Cardiac muscle cell (in vitro differentiated cells and primary cell): ENCODE data around the gene IFNAR1. TPM values are rescaled to one million over a fixed set of nuclear protein-coding genes. Genes with fewer than 3 reads are reported as not detected.
A peak's percentile ranks its signal among the peaks of the same experiment; 100 is the strongest.

Source experiments
- DNase-seq, 2 donors: peaks; one replicate each; pipeline versions ENCODE4 v3.0.0 to v3.0.0-alpha.2; 2010 to 2017; ENCODE audit warnings: low read depth in 1 of 2, low spot score in 1 of 2
- H3K27ac ChIP-seq: fragments of 200-600 bp; sonication (generic); 2 replicates; pipeline ENCODE4 v1.5.1; 2016
- H3K27me3 ChIP-seq: fragments of 200-600 bp; sonication (generic); 2 replicates; pipeline ENCODE4 v1.6.0; 2016; ENCODE audit warnings: control low read depth
- H3K36me3 ChIP-seq: fragments of 200-600 bp; sonication (generic); 2 replicates; pipeline ENCODE4 v1.5.1; 2016; ENCODE audit warnings: control low read depth
- H3K4me1 ChIP-seq: fragments of 200-600 bp; sonication (generic); 2 replicates; pipeline ENCODE4 v1.8.1; 2017; ENCODE audit warnings: low read depth, mild to moderate bottlenecking, mixed run types
- H3K4me3 ChIP-seq: fragments of 200-600 bp; sonication (generic); 2 replicates; pipeline ENCODE4 v1.5.1; 2016; ENCODE audit warnings: mild to moderate bottlenecking
- H3K9me3 ChIP-seq: fragments of 200-600 bp; sonication (generic); 2 replicates; pipeline ENCODE4 v1.5.1; 2017; ENCODE audit warnings: low read depth, mild to moderate bottlenecking, control low read depth
- CTCF ChIP-seq: IDR thresholded peaks from 2 replicates; pipeline ENCODE4 v1.5.1; 2012; ENCODE audit warnings: low read depth, mild to moderate bottlenecking, low read length
- polyA plus RNA-seq: library from polyadenylated mRNA; unstranded; fragments of >200 nt; fragmentation: Nextera tagmentation; extraction: Ambion mirVana; gene quantifications from 2 replicates; pipeline ENCODE4 v1.2.1, GENCODE V29; 2016
- total RNA-seq: library from RNA; depleted of rRNA; stranded (reverse); fragments of >200 nt; gene quantifications from 2 replicates; pipeline ENCODE4 v1.2.3, GENCODE V29; 2016

The IFNAR1 gene
- total RNA-seq (6.5 and 12.1 TPM in 2 replicates), polyA plus RNA-seq (18.6 and 19.2 TPM in 2 replicates)

- H3K27ac ChIP-seq = peak within 1 kb of the TSS; percentile 90
- no peak for TF ChIP-seq CTCF
- peak; percentile 99 for DNase-seq
These were observed at the start of gene IFNAR1 for GRCh38 chr21:33324291-33325221. IFNAR1 (plus strand) TSS chr21:33324970; CDS start chr21:33325056, 86 bp downstream.

GRCh38 chr21:33278721-33279120, 46.0 kb upstream of the IFNAR1 start:
- H3K4me3 ChIP-seq = no peak overlapping the region
- no peaks in the 10 kb centered on the region for H3K27me3 ChIP-seq
- H3K4me1 ChIP-seq = no peaks in the 10 kb centered on the region
- H3K27ac ChIP-seq = no peak overlapping the region
- TF ChIP-seq CTCF = no peak
- H3K9me3 ChIP-seq = no peaks in the 10 kb centered on the region
- DNase-seq = no peak
- no peaks in the 10 kb centered on the region for H3K36me3 ChIP-seq

More at GRCh38 chr21:33324291-33325221, at the start of gene IFNAR1:
- Histone ChIP-seq H3K9me3 (no peaks in the 10 kb centered on the region), H3K27me3 (no peaks in the 10 kb centered on the region), H3K4me1 (no peaks in the 10 kb centered on the region), H3K36me3 (no peaks in the 10 kb centered on the region), H3K4me3 (peak within 1 kb of the TSS; percentile 80)

- Histone ChIP-seq H3K4me1 (no peaks in the 10 kb centered on the region), H3K27me3 (no peaks in the 10 kb centered on the region), H3K9me3 (no peaks in the 10 kb centered on the region), H3K4me3 (no peak overlapping the region), H3K36me3 (no peaks in the 10 kb centered on the region), H3K27ac (no peak overlapping the region)
- DNase-seq = no peak
- TF ChIP-seq CTCF = no peak
These were observed 45.4 kb upstream of the IFNAR1 start for GRCh38 chr21:33279330-33279820.

GRCh38 chr21:33281096-33281652, 43.6 kb upstream of the IFNAR1 start:
- DNase-seq = no peak
- no peaks in the 10 kb centered on the region for H3K9me3 ChIP-seq
- H3K27ac ChIP-seq = no peak overlapping the region
- no peak for TF ChIP-seq CTCF
- H3K4me3 ChIP-seq = no peak overlapping the region
- no peaks in the 10 kb centered on the region for H3K36me3 ChIP-seq
- H3K4me1 ChIP-seq = no peaks in the 10 kb centered on the region
- no peaks in the 10 kb centered on the region for H3K27me3 ChIP-seq

GRCh38 chr21:33283203-33283602, 41.6 kb upstream of the IFNAR1 start:
- no peak for DNase-seq
- no peaks in the 10 kb centered on the region for H3K36me3 ChIP-seq
- no peak for TF ChIP-seq CTCF
- no peaks in the 10 kb centered on the region for H3K9me3 ChIP-seq
- H3K27ac ChIP-seq = no peak overlapping the region
- no peak overlapping the region for H3K4me3 ChIP-seq
- H3K4me1 ChIP-seq = no peaks in the 10 kb centered on the region
- H3K27me3 ChIP-seq = no peaks in the 10 kb centered on the region
